Measurements from ENCODE around the gene SCLY.

Gene SCLY

GRCh38 chr2:238140040-238140439 is 79.2 kb downstream of the SCLY start:
- DNase-seq (ENCODE audit: low read depth): no peak

- DNase-seq (ENCODE audit: low read depth): no peak
These were observed 80.1 kb downstream of the SCLY start for GRCh38 chr2:238140721-238141540.

- no peak for DNase-seq (ENCODE audit: low read depth)
These were observed 80.9 kb downstream of the SCLY start for GRCh38 chr2:238141541-238142318.

GRCh38 chr2:238142382-238143205 is 81.8 kb downstream of the SCLY start:
- DNase-seq (ENCODE audit: low read depth): no peak

- DNase-seq (ENCODE audit: low read depth): no peak
These were observed 82.6 kb downstream of the SCLY start for GRCh38 chr2:238143239-238143951.

- no peak for DNase-seq (ENCODE audit: low read depth)
These were observed 83.5 kb downstream of the SCLY start for GRCh38 chr2:238144262-238144661.

GRCh38 chr2:238145046-238145445 is 84.2 kb downstream of the SCLY start:
- no peak for DNase-seq (ENCODE audit: low read depth)

- DNase-seq (ENCODE audit: low read depth): no peak
These were observed 85.0 kb downstream of the SCLY start for GRCh38 chr2:238145851-238146250.

- no peak for DNase-seq (ENCODE audit: low read depth)
These were observed 86.2 kb downstream of the SCLY start for GRCh38 chr2:238146884-238147544.

GRCh38 chr2:238148981-238149380 is 88.2 kb downstream of the SCLY start:
- no peak for DNase-seq (ENCODE audit: low read depth)

Measured in stimulated activated CD8-positive, alpha-beta memory T cell treated with anti-CD3 and anti-CD28 coated beads, Interleukin-12 subunit alpha, Interleukin-12 subunit beta, amount 100 ng/mL, for 1 hour (primary cell).